ENCODE results near the gene IBA57. TPM values are rescaled to one million over a fixed set of nuclear protein-coding genes. Genes with fewer than 3 reads are reported as not detected.

IBA57 gene
- total and polyA plus RNA-seq, 2 of the 8 experiments (the other 6 are each of a cell fraction or from before 2014, with no cell fraction given): 2.6 to 5.9 TPM

- Histone ChIP-seq H2BK5ac (ENCODE audit: low read depth, low read length) (no peak overlapping the region), H3K4me3 (ENCODE audit: extremely low read depth in 1 of 4, insufficient read depth in 2 of 4, low read depth in 3 of 4, low read length in 4 of 4) (no peak overlapping the region), H2BK12ac (ENCODE audit: low read depth, low read length) (no peak overlapping the region), H3K4me2 (ENCODE audit: insufficient read depth in 1 of 2, low read depth in 2 of 2, low read length in 2 of 2) (no peak overlapping the region), H2BK15ac (ENCODE audit: low read length) (no peak overlapping the region), H3K4me1 (replicated peaks in 1 of 4; ENCODE audit: control insufficient read depth in 3 of 4, insufficient read depth in 4 of 4, low read length in 3 of 4) (no peaks in the 10 kb centered on the region; a peak in 1 of 7 replicates), H3K79me1 (ENCODE audit: low read depth, low read length) (peaks cover 8% of the 10 kb centered on the region), H4K8ac (ENCODE audit: extremely low read depth, insufficient read depth, low read length) (no peak overlapping the region), H3K27me3 (replicated peaks in 1 of 4; ENCODE audit: control insufficient read depth in 3 of 4, extremely low read depth in 1 of 4, insufficient read depth in 3 of 4, low read length in 3 of 4) (no peaks in the 10 kb centered on the region), H3K9me3 (ENCODE audit: insufficient read depth in 2 of 2, low read depth in 1 of 2, low read length in 1 of 2) (peaks cover 0 to 3% of the 10 kb centered on the region in 2 experiments; a peak in 1 of 4 replicates), H3K23ac (ENCODE audit: insufficient read length) (no peak overlapping the region), H4K5ac (ENCODE audit: insufficient read length, low read depth, low read length) (no peak overlapping the region), H4K20me1 (replicated peaks in 1 of 2; ENCODE audit: control insufficient read depth in 1 of 2, insufficient read depth in 2 of 2, low read length in 2 of 2) (peaks cover 0 to 14% of the 10 kb centered on the region in 2 experiments), H2AK5ac (ENCODE audit: low read depth, low read length) (no peak overlapping the region), H3K56ac (replicated peaks; ENCODE audit: insufficient read length, low read depth, low read length) (no peak overlapping the region), H3K79me2 (ENCODE audit: control insufficient read depth in 1 of 2, insufficient read depth in 2 of 2, low read length in 2 of 2) (no peaks in the 10 kb centered on the region), H3K36me3 (ENCODE audit: control insufficient read depth in 2 of 4, insufficient read depth in 4 of 4, low read length in 3 of 4) (peaks cover 13 to 45% (median 26%) of the 10 kb centered on the region in 4 experiments), H3K18ac (ENCODE audit: extremely low read depth, low read length) (no peak overlapping the region), H2AFZ (ENCODE audit: low read length) (no peak overlapping the region), H3K14ac (ENCODE audit: insufficient read length) (no peak overlapping the region), H3K27ac (ENCODE audit: low read depth, low read length) (no peak overlapping the region), H4K91ac (replicated peaks; ENCODE audit: insufficient read length, low read length) (no peak overlapping the region), H3K9ac (replicated peaks in 1 of 4; ENCODE audit: extremely low read depth in 1 of 4, low read depth in 3 of 4, low read length in 3 of 4) (no peak overlapping the region), H3K23me2 (ENCODE audit: low read depth, low read length) (no peaks in the 10 kb centered on the region; the same call in 1 of the 2 replicates), H3K4ac (replicated peaks; ENCODE audit: insufficient read length, low read depth, low read length) (no peak overlapping the region), H2BK120ac (replicated peaks; ENCODE audit: low read depth, low read length) (no peak overlapping the region), H2BK20ac (ENCODE audit: low read length) (no peak overlapping the region)
- CTCF ChIA-PET (ENCODE audit: partially characterized antibody): interaction anchor here (1.0 to 2.1 kb wide), 5 partner anchors 11 to 291 kb away, joined by 4 to 11 read pairs (median 4); no protein-coding TSS in a partner anchor
- POLR2A ChIA-PET (ENCODE audit: partially characterized antibody): interaction anchor here (0.6 to 2.8 kb wide), 2 partner anchors 8 to 11 kb away, joined by 3 to 10 read pairs; no protein-coding TSS in a partner anchor
- WGBS, 2 experiments (ENCODE audit: extremely low coverage in 1 of 2, insufficient coverage in 1 of 2, insufficient read length in 1 of 2, insufficient replicate concordance in 2 of 2, low coverage in 1 of 2, low lambda C conversion rate in 2 of 2, missing lambda C conversion rate in 1 of 2): 91% methylated on average over 16 of the region's 16 CpGs; no CpG with 5 or more reads in 1 of the 2 experiments
- DNase-seq (ENCODE audit: low read depth in 1 of 2, low spot score in 2 of 2) (peak in 1 of 2 experiments; percentile 30), FAIRE-seq (no peak)
- TF ChIP-seq NRF1 (IDR thresholded peaks at IDR 0.05; ENCODE audit: low read depth, low read length): no peak
Measured at GRCh38 chr1:228224198-228225164, 58.9 kb downstream of the IBA57 start.
